PFSK-1 (cell line): Measurements from ENCODE around the gene ACR.

Source experiments
- FOXP2 ChIP-seq: optimal IDR thresholded peaks from 2 replicates; pipeline ENCODE3; 2011; ENCODE audit warnings: borderline replicate concordance, control low read depth, inconsistent platforms; ENCODE audit not compliant: insufficient read depth; ENCODE audit errors: extremely low read length, extremely low read depth
- POLR2AphosphoS5 ChIP-seq: IDR thresholded peaks from 2 replicates; pipeline ENCODE4 v1.6.1; 2012; ENCODE audit warnings: low read depth, mild to moderate bottlenecking, control low read depth, low read length, moderate library complexity
- SIN3A ChIP-seq: IDR thresholded peaks from 2 replicates; pipeline ENCODE4 v1.6.1; 2012; ENCODE audit warnings: mild to moderate bottlenecking, low read length, moderate library complexity, borderline replicate concordance; ENCODE audit not compliant: insufficient read depth
- TAF1 ChIP-seq: IDR thresholded peaks from 2 replicates; pipeline ENCODE4 v1.6.1; 2012; ENCODE audit warnings: low read length, control low read depth, borderline replicate concordance; ENCODE audit not compliant: insufficient read depth
- TF ChIP-seq, protein P1 (sequence below), 2 experiments: IDR thresholded peaks; 2 replicates each; pipeline versions ENCODE4 v1.6.1 to v1.8.0; 2011 to 2012; ENCODE audit warnings: low read depth in 2 of 2, low read length in 2 of 2, control low read depth in 1 of 2, inconsistent platforms in 1 of 2, mild to moderate bottlenecking in 1 of 2, moderate library complexity in 1 of 2; ENCODE audit not compliant: insufficient read depth in 1 of 2

- TF ChIP-seq TAF1, result no peak
- TF ChIP-seq POLR2AphosphoS5, result no peak
- no peak for TF ChIP-seq SIN3A
- TF ChIP-seq, protein P1, sequence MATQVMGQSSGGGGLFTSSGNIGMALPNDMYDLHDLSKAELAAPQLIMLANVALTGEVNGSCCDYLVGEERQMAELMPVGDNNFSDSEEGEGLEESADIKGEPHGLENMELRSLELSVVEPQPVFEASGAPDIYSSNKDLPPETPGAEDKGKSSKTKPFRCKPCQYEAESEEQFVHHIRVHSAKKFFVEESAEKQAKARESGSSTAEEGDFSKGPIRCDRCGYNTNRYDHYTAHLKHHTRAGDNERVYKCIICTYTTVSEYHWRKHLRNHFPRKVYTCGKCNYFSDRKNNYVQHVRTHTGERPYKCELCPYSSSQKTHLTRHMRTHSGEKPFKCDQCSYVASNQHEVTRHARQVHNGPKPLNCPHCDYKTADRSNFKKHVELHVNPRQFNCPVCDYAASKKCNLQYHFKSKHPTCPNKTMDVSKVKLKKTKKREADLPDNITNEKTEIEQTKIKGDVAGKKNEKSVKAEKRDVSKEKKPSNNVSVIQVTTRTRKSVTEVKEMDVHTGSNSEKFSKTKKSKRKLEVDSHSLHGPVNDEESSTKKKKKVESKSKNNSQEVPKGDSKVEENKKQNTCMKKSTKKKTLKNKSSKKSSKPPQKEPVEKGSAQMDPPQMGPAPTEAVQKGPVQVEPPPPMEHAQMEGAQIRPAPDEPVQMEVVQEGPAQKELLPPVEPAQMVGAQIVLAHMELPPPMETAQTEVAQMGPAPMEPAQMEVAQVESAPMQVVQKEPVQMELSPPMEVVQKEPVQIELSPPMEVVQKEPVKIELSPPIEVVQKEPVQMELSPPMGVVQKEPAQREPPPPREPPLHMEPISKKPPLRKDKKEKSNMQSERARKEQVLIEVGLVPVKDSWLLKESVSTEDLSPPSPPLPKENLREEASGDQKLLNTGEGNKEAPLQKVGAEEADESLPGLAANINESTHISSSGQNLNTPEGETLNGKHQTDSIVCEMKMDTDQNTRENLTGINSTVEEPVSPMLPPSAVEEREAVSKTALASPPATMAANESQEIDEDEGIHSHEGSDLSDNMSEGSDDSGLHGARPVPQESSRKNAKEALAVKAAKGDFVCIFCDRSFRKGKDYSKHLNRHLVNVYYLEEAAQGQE (IDR thresholded peaks at IDR 0.05; ENCODE audit: insufficient read depth in 1 of 2, low read depth in 2 of 2, low read length in 2 of 2), result no peak
- no peak for TF ChIP-seq FOXP2
Observed at GRCh38 chr22:50708474-50708873, 29.5 kb upstream of the ACR start.
